K562 (cell line): Measurements from ENCODE around the gene ALKBH3. TPM values are rescaled to one million over a fixed set of nuclear protein-coding genes. Genes with fewer than 3 reads are reported as not detected.

ENCODE experiments used
- CBX8 ChIP-seq: fragments of 200-600 bp; sonication (generic); IDR thresholded peaks from 2 replicates; pipeline ENCODE4 v1.6.1; 2012; ENCODE audit warnings: borderline replicate concordance, mixed run types, low read depth, mild to moderate bottlenecking, moderate library complexity, mixed read lengths, low read length, control low read depth, inconsistent platforms; ENCODE audit not compliant: poor library complexity, severe bottlenecking; ENCODE audit errors: extremely low read depth
- CHCHD3 ChIP-seq: fragments of 250-450 bp; sonication (Bioruptor Pico); IDR thresholded peaks from 2 replicates; pipeline ENCODE4 v2.1.2; 2022; ENCODE audit warnings: mild to moderate bottlenecking
- GABPB2 ChIP-seq: fragments of 250-450 bp; sonication (Bioruptor Pico); conservative IDR thresholded peaks from 2 replicates; pipeline ENCODE4 v1.5.1; 2021; ENCODE audit warnings: mild to moderate bottlenecking
- KDM5B ChIP-seq: fragments of 200-600 bp; sonication (generic); IDR thresholded peaks from 2 replicates; pipeline ENCODE4 v1.6.1; 2012; ENCODE audit warnings: low read depth, mild to moderate bottlenecking, moderate library complexity, low read length, control low read depth, inconsistent platforms; ENCODE audit not compliant: insufficient replicate concordance
- MAZ ChIP-seq, 2 experiments: fragments of 450-650 bp in 1 of 2; sonication (generic) in 1 of 2; formaldehyde crosslinking; IDR thresholded peaks in 1 of 2; conservative IDR thresholded peaks in 1 of 2; 2 replicates each; pipeline versions ENCODE4 v1.4.0 to v1.5.0; 2020; ENCODE audit warnings: mild to moderate bottlenecking in 1 of 2, missing genetic modification reagents in 1 of 2
- MBD1 ChIP-seq: fragments of 250-450 bp; sonication (Bioruptor Pico); IDR thresholded peaks from 2 replicates; pipeline ENCODE4 v1.8.0; 2022; ENCODE audit warnings: inconsistent platforms
- NELFE ChIP-seq: IDR thresholded peaks from 2 replicates; pipeline ENCODE4 v1.6.1; 2011; ENCODE audit warnings: mild to moderate bottlenecking; ENCODE audit not compliant: insufficient read depth, insufficient read length
- NUFIP1 ChIP-seq: fragments of 450-650 bp; IDR thresholded peaks from 2 replicates; pipeline ENCODE4 v1.6.1; 2018; ENCODE audit not compliant: partially characterized antibody
- PHB2 ChIP-seq: fragments of 450-650 bp; IDR thresholded peaks from 2 replicates; pipeline ENCODE4 v1.6.1; 2017; ENCODE audit warnings: low read depth
- POLR3A ChIP-seq: IDR thresholded peaks from 2 replicates; pipeline ENCODE4 v1.6.1; 2011; ENCODE audit warnings: borderline replicate concordance, mild to moderate bottlenecking, moderate library complexity; ENCODE audit not compliant: insufficient read length, insufficient read depth; ENCODE audit errors: extremely low read depth
- RBM22 ChIP-seq: fragments of 200-400 bp; formaldehyde crosslinking; IDR thresholded peaks from 2 replicates; pipeline ENCODE4 v1.6.1; 2018; ENCODE audit warnings: low read length, low read depth; ENCODE audit not compliant: poor library complexity, severe bottlenecking
- SMAD4 ChIP-seq: fragments of 250-450 bp; sonication (Bioruptor Pico); conservative IDR thresholded peaks from 2 replicates; pipeline ENCODE4 v1.8.0; 2021; ENCODE audit warnings: inconsistent platforms, mild to moderate bottlenecking, moderate library complexity
- SMARCB1 ChIP-seq: IDR thresholded peaks from 2 replicates; pipeline ENCODE4 v1.6.1; 2011; ENCODE audit warnings: improper control_type of control experiment, low read depth; ENCODE audit not compliant: insufficient read length
- SMARCC2 ChIP-seq: fragments of 450-650 bp; IDR thresholded peaks from 2 replicates; pipeline ENCODE4 v1.6.1; 2017; ENCODE audit warnings: antibody characterized with exemption, moderate library complexity, mild to moderate bottlenecking, low read depth
- ZNF140 ChIP-seq: fragments of 250-450 bp; sonication (Bioruptor Pico); IDR thresholded peaks from 2 replicates; pipeline ENCODE4 v1.8.0; 2021; ENCODE audit warnings: moderate library complexity, mild to moderate bottlenecking, inconsistent platforms
- ZNF232 ChIP-seq: sonication (generic); formaldehyde crosslinking; IDR thresholded peaks from 2 replicates; pipeline ENCODE4 v1.8.0; 2022; ENCODE audit warnings: mild to moderate bottlenecking, missing genetic modification reagents
- ZNF316 ChIP-seq: fragments of 450-650 bp; IDR thresholded peaks from 2 replicates; pipeline ENCODE4 v1.6.1; 2016
- ZNF644 ChIP-seq: fragments of 200-800 bp; sonication (Bioruptor generic); IDR thresholded peaks from 2 replicates; pipeline ENCODE4 v1.6.1; 2016; ENCODE audit warnings: low read depth, missing genetic modification characterization, missing compliant biosample characterization
- ZNF764 ChIP-seq: fragments of 250-450 bp; sonication (Bioruptor Pico); IDR thresholded peaks from 2 replicates; pipeline ENCODE4 v1.4.0; 2020; ENCODE audit warnings: low read depth, mild to moderate bottlenecking, moderate library complexity
- ZNF778 ChIP-seq: fragments of 450-650 bp; formaldehyde crosslinking; IDR thresholded peaks from 2 replicates; pipeline ENCODE4 v1.4.0; 2020; ENCODE audit warnings: mild to moderate bottlenecking, moderate library complexity
- polyA plus RNA-seq, 8 experiments: library from polyadenylated mRNA; depleted of rRNA in 4 of 8; stranded (reverse) in 5 of 8; unstranded in 3 of 8; fragments of >200 nt; fragmentation: Nextera tagmentation in 2 of 8; fragmentation: Illumina TruSeq in 1 of 8; extraction: Ambion mirVana in 2 of 8; extraction: Trizol in 1 of 8; gene quantifications; 2 replicates each; pipeline versions ENCODE4 v1.2.1 to v1.2.3, GENCODE V29; 2011 to 2014; ENCODE audit warnings: inconsistent platforms in 1 of 8, missing spikeins in 1 of 8
- total RNA-seq, 7 experiments: library from RNA; depleted of rRNA in 6 of 7; stranded (reverse); fragments of >200 nt in 6 of 7; fragmentation: Illumina TruSeq in 2 of 7; extraction: Trizol in 2 of 7; gene quantifications; 2 replicates each; pipeline versions ENCODE4 v1.2.1 to v1.2.3, GENCODE V29; 2011 to 2021; ENCODE audit warnings: low replicate concordance in 1 of 7

ALKBH3 gene
- total and polyA plus RNA-seq, 9 of the 15 experiments (the other 6 are each of a cell fraction or from before 2014, with no cell fraction given): 16.0 to 49.9 (median 36.5) TPM

GRCh38 chr11:43952401-43953342, 72.0 kb downstream of the ALKBH3 start (continued):
- TF ChIP-seq MBD1 (CRISPR knock-in tag): peak; percentile 91
- peak; percentile 92 for TF ChIP-seq SMARCC2
- peak; percentile 93 for TF ChIP-seq ZNF644 (tag)
- TF ChIP-seq CHCHD3: no peak
- TF ChIP-seq PHB2: peak; percentile 81
- no peak for TF ChIP-seq SMARCB1
- no peak for TF ChIP-seq CBX8
- no peak for TF ChIP-seq ZNF778 (CRISPR knock-in tag)
- no peak for TF ChIP-seq NELFE
- TF ChIP-seq KDM5B: no peak
- no peak for TF ChIP-seq ZNF764 (CRISPR knock-in tag)
- peak; percentile 76; the same call in 1 of the 2 replicates for TF ChIP-seq GABPB2 (CRISPR knock-in tag)
- peak; percentile 85 for TF ChIP-seq ZNF140 (CRISPR knock-in tag)
- no peak for TF ChIP-seq ZNF232 (CRISPR knock-in tag)
- TF ChIP-seq NUFIP1: peak; percentile 89
- TF ChIP-seq MAZ (CRISPR knock-in tag; conservative IDR thresholded peaks at IDR 0.05 in 1 of 2, IDR thresholded peaks at IDR 0.05 in 1 of 2): peak in 1 of 2 experiments; percentile 94; a peak in 3 of 4 replicates
- TF ChIP-seq POLR3A: no peak
- peak; percentile 99 for TF ChIP-seq SMAD4 (CRISPR knock-in tag)
- no peak for TF ChIP-seq RBM22
- peak; percentile 68 for TF ChIP-seq ZNF316
